HG02759 (cell line): ENCODE measurements around the gene GDPD5.

Experiments used
- ATAC-seq: cut with Tn5 transposase; IDR thresholded peaks from one replicate; pipeline ENCODE4 v1.9.1; 2021; ENCODE audit warnings: mild to moderate bottlenecking, moderate library complexity; ENCODE audit not compliant: unreplicated experiment

The GDPD5 gene

GRCh38 chr11:75474878-75475766 is 50.6 kb downstream of the GDPD5 start:
- ATAC-seq = no peak

GRCh38 chr11:75474240-75474639 is 51.5 kb downstream of the GDPD5 start:
- ATAC-seq = no peak

- no peak for ATAC-seq
These were observed 52.1 kb downstream of the GDPD5 start for GRCh38 chr11:75473684-75474083.

GRCh38 chr11:75472081-75472732 is 53.5 kb downstream of the GDPD5 start:
- no peak for ATAC-seq

GRCh38 chr11:75471176-75471973 is 54.4 kb downstream of the GDPD5 start:
- no peak for ATAC-seq

- ATAC-seq = no peak
These were observed 55.2 kb downstream of the GDPD5 start for GRCh38 chr11:75470476-75471080.

GRCh38 chr11:75469785-75470405 is 55.8 kb downstream of the GDPD5 start:
- ATAC-seq = no peak

GRCh38 chr11:75468534-75469340 is 57.0 kb downstream of the GDPD5 start:
- no peak for ATAC-seq

GRCh38 chr11:75467881-75468280 is 57.9 kb downstream of the GDPD5 start:
- no peak for ATAC-seq

- no peak for ATAC-seq
These were observed 58.4 kb downstream of the GDPD5 start for GRCh38 chr11:75467311-75467710.

- ATAC-seq = no peak
These were observed 59.8 kb downstream of the GDPD5 start for GRCh38 chr11:75465701-75466531.

GRCh38 chr11:75463106-75463774 is 62.5 kb downstream of the GDPD5 start:
- no peak for ATAC-seq

- ATAC-seq = no peak
These were observed 63.6 kb downstream of the GDPD5 start for GRCh38 chr11:75462117-75462653.

- ATAC-seq = no peak
These were observed 64.6 kb downstream of the GDPD5 start for GRCh38 chr11:75461151-75461550.

- ATAC-seq = no peak
These were observed 69.1 kb downstream of the GDPD5 start for GRCh38 chr11:75456596-75457183.

GRCh38 chr11:75454987-75455386 is 70.8 kb downstream of the GDPD5 start:
- ATAC-seq = no peak

GRCh38 chr11:75453916-75454655 is 71.7 kb downstream of the GDPD5 start:
- ATAC-seq = no peak
